GM12872 (cell line): ENCODE measurements around the gene CMIP.

ENCODE experiments used
- TF ChIP-seq, protein P1 (sequence below): IDR thresholded peaks from 3 replicates; pipeline ENCODE4 v1.5.1; 2011; ENCODE audit warnings: low read depth, mild to moderate bottlenecking, low read length, moderate library complexity; ENCODE audit not compliant: insufficient read depth

Gene CMIP

DNA sequence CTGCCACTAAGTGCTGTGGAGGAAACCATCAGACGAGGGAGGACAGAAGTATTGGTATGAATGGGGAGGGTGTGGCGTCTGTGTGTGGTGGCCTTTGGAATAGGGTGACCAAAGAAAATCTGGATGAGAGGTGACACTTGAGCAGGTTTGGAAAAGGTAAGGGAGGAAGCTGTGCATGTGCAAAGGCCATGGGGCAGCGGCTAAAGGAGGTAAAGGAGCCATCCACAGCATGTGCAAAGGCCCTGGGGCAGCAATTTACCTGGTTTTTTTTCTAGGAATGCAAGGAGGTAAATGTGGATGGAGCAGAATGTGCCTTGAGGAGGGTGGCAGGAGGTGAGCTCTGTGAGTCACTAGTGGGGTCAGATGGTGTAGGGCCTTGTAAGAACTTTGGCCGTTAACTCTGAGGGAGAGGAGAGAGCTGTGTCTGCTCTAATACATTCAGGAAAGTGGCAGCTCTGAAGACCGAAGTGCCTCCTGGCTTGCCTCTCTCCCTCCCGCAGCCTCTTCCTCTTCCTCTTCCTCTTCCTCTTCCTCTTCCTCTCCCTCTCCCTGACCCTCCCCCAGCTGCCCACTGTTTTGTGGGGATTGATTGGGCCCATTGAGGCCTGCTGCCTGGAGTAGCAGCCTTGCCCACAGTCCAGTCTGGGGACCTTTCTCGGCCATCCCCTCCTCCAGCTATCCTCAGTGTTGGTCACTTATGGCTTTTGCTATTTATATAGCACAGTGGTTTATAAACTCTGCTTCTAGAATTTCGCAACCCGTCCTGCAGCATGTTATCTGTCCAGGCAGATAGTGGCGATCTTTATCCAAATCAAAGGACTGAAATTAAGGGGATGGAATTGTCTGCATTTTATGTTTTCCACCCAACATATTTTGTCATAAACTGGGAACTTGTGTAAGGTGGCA, 38.7 kb downstream of the CMIP start:
- TF ChIP-seq, protein P1, sequence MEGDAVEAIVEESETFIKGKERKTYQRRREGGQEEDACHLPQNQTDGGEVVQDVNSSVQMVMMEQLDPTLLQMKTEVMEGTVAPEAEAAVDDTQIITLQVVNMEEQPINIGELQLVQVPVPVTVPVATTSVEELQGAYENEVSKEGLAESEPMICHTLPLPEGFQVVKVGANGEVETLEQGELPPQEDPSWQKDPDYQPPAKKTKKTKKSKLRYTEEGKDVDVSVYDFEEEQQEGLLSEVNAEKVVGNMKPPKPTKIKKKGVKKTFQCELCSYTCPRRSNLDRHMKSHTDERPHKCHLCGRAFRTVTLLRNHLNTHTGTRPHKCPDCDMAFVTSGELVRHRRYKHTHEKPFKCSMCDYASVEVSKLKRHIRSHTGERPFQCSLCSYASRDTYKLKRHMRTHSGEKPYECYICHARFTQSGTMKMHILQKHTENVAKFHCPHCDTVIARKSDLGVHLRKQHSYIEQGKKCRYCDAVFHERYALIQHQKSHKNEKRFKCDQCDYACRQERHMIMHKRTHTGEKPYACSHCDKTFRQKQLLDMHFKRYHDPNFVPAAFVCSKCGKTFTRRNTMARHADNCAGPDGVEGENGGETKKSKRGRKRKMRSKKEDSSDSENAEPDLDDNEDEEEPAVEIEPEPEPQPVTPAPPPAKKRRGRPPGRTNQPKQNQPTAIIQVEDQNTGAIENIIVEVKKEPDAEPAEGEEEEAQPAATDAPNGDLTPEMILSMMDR: no peak

DNA sequence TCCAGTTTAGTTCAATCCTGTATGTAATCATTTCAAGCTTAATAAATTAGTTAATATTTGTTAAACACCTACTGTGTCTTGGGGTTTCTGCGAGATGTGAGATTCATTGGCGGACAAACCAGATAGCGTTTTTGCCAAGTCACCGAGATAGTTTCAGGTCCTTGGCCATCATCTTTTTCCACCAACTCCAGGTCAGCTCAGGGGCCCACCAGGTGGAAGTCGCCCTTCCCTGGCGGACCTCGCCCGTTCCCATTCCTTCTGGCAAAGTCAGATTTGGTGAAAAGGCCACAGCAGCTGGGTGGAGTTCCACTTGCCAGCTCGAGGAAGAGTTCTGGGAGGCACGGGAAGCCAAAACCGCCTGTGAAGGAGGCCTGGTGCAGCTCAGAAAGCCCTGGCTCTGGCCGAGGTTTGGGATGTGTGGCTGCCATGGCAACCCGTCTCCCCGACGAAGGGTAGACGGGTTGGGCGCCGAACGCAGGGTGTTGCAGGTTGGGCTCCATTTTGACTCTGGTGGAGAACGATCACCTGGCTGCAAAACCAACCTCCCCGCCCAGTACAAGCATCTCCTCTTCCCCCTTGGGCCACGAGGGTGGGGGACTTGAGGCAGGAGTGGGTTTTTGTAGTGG, 39.5 kb downstream of the CMIP start:
- TF ChIP-seq, protein P1: no peak

DNA sequence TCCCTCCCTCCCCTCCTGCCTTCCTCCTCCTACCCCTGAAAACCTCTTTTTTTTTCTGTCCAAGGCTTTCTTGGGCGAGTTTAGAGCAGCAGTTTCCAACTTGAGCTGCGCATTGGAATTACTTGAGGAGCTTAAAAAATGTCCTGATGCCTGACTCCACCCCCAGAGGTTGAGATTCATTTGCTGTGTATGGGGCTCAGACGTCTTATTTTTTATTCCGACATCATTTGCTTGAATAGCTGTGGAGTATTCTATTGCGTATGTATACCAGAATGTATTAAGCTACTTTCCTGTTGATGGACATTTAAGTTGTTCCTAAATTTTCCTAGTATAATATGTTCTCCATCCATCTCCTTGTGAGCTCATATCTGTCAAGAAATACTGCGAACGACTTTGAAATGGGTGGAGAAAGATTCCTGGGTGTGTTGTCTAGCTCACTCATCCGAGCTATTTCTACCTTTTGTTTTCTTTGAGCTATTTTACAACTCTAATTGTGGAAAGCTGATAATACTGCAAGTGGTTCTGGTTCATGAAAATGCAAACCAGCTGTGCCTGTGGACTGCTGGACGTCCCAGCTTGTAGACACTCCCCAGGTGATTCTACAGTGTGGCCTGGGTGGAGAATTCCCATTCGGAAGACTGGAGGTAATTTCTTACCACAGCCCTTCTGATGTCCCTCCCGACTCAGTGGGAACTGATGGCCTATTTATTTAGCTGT, 40.5 kb downstream of the CMIP start:
- TF ChIP-seq, protein P1: no peak

DNA sequence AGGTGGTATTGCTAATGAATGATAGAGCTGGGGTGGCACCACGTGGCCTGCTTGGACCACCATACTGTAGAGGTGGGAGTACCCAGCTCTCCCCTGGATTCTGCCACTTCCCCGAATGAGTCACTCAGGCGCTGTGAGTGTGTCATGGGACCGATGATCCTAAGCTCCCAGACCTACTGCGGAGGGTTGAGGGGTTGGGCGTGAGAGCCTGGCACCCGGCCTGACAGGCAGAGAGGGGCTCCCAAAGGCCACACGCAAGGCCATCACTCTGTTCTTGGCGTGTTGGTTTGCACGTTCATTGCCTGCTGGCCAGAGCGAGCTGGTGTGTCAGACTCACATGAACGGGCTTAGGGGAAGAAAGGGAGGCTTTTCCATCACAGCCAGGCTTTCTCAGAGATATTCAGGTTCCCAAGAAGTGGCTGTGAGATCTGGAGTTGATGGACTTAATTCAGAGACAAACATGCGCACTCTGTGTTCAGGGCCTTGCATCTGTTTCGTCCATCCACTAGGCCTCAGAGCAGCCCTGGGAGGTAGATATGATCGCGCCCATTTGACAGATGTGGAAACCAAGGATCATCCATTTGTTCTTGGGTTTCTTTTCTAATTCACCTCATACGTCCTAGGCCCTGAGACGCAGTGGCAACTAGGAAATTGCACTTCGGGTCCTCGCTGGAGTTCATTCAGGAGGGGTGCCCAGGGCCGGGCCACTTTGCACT, 41.4 kb downstream of the CMIP start:
- TF ChIP-seq, protein P1: no peak

DNA sequence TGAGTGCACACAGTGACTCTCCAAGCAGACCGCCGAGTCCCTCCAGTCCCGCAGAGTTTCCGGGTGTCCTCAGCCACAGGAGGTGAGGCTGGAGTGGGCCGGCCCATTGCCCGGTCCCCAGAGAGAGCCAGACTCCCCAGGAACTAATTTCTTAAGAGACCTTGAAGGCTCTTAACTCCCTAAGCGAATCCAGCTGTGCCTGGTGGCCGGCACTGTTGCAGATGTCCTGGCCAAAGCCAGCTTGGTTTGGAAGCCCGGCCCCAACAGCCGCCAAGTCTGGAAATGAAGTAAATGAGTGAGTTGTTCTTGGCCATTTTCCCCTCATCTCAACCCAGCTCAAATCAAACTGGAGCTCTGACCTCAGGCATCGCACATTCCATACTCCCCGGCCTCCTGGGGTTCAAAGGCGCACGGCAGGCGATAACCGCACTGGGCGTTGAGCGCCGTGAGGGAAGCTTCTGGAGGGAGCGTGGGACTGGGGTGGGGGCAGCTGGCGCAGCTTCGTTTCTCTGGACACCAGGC, 42.0 kb downstream of the CMIP start:
- TF ChIP-seq, protein P1: no peak

DNA sequence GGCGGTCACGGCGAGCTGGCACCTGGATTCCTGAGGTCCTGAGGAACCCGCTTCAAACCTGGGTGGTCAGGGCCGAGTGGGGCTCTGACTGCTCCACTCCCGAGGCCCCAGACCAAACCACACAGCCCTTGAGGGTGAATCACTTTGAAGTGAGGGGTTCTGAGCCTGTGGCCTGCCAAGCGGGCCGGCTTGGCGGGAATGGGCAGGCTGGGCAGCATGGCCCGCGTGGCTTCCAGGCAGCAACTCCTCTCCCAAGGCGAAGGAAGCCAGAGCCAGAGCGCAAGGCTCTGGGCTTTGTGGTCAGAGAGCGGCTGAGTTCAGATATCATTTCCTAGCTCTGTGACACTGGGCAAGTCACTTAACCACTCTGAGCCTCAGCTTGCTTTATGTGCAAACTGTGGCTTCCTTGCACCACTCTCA, 42.7 kb downstream of the CMIP start:
- TF ChIP-seq, protein P1: no peak
